Activated gamma-delta T cell (primary cell): ENCODE data around the gene PSG6.
"Not testable (repeated sequence)": the region's sequence is repeated elsewhere in the genome, so short reads cannot be mapped to it uniquely, and the experiment has no call there.

ENCODE experiments used
- DNase-seq: peaks from one replicate; lab custom pipeline; 2025; lab: John Stamatoyannopoulos, UW

Gene PSG6

DNA sequence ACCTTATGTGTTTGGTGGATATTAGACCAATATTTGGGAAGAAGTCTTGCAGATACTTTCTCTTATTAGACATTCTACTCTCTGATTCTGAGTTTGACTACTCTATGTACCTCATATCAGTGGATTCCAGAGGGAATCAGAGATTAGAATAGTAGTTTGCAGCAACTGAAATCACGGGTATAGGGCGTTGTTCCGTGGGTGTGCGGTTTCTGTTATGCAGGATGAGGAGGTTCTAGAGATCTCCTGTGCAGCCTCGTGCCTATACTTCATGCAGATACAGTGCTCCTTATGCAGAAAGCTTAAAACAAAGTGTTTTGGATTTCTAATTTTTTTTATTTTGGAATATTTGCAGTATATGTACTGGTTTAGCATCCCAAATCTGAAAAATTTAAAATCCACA is 6.0 kb downstream of the PSG6 start:
- DNase-seq = not testable (repeated sequence)

DNA sequence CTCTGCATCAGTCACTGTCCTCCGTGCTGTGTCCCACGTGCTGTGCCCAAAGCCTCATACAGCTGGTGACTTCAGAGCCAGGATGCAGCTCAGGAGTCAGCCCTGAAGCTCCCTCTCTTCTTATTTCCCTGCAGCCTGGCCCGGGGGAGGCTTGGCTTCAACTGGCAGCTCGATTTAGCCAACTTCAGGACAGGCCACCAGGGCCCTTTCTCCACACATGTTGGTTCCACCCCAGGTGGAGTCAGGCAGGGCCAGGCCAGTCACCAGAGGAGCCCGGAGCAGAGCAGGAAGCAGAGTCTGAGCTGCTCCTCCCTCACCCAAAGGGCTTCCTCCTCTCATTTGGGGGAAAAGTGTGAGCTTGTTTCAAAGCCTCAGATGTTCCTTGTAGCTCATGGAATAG is 11.5 kb downstream of the PSG6 start:
- not testable (repeated sequence) for DNase-seq

DNA sequence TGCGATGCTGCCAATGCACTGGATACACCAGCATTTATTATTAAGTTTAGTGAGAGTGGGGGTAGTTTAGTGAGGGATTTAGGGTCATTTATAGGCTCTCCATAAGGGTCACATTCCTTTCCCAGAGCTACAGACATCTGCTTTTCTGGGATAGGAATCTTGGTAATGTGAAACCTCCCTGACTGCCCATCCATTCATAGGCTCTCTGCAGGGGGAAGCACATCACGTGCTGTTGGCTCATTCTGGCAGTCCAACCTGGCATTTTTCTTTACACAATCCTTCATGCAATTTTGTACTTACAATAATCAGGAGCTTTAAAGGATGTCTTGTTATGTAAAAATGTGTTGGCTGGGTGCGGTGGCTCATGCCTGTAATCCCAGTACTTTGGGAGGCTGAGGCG is 17.1 kb downstream of the PSG6 start:
- not testable (repeated sequence) for DNase-seq

DNA sequence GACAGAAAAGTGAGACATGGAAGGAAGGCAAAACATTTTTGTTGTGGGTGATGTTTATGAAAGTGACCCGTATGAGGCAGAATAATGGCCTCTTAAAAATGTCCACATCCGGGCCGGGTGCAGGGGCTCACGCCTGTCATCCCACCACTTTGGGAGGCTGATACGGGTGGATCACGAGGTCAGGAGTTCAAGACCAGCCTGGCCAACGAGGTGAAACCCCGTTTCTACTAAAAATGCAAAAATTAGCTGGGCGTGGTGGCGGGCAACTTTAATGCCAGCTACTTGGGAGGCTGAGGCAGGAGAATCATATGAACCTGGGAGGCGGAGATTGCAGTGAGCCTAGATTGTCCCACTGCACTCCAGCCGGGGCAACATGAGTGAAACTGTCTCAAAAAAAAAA is 18.0 kb downstream of the PSG6 start:
- not testable (repeated sequence) for DNase-seq

DNA sequence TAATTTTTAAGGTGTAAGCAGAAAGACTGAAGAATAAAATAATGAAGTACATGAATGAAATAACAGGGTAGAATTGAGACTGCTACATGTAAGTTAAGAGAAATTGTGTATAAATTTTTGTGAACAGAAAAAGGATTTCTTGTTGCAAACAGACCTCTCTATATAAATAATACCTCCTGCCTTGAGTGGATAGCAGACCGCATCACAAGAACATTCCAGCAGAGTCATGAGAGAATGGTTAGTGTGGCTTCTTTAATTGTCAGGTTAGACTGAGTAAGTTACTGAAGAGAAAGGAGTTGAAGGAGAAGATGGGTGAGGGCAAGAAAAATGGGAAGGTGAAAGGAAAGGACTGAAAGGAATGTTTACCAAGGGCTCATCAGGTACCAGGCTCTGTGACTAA is 18.6 kb downstream of the PSG6 start:
- DNase-seq = not testable (repeated sequence)

DNA sequence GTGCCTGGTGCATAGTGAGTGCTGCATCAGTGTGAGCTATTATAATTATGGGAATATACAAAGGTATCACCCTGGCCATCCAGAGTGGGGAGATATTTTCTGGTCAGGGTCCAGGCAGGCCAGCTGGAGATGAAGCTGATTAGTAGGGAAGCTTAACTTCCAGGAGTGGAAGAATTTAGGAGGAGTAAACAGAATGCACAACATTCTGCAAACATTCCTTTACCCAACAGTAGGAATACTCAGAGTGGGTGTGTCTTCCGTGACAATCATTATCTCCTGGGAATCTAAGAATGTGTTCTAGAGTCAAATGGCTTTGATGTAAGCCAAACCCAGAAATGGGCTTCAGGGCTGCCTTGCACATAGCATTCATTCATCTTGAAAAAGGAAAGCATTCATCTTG is 19.0 kb downstream of the PSG6 start:
- DNase-seq = not testable (repeated sequence)

DNA sequence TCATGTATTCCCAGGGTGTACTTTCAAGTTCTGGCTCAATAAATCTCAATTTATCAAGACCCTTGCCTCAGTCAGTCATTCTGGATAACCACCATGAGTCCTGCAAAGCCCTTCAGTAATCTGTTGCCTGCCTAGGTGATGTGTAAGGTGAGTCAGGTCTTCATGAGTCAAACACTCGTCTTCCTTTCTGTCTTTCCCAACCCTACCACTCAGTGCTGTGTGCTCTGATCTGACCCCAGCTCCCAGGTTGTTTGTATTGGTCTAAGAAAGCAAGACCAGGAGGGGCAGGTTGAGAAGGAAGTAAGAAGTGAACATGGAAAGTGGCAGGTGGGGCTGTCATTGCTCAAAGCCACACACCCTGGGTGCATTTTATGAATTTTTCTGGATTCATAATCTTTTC is 20.0 kb downstream of the PSG6 start:
- DNase-seq = not testable (repeated sequence)

DNA sequence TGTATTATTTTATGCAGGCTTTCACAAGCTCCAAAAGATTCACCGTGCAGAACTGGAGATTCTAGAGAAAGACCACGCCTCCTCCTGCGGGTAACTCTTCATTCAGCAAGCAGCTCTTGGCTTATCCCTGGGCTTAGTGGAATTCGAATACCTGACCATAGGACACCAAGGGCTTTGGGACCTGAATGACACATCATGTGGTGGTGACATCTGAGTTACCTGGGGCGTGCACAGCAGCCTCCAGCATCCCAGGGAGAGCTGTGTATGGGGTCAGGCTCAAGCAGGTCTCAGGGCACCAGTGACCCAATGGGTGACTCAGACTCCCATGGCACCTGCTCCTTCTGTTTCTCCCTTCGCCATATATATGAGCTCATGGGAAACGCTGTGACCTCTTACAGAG is 27.2 kb downstream of the PSG6 start:
- DNase-seq = not testable (repeated sequence)

DNA sequence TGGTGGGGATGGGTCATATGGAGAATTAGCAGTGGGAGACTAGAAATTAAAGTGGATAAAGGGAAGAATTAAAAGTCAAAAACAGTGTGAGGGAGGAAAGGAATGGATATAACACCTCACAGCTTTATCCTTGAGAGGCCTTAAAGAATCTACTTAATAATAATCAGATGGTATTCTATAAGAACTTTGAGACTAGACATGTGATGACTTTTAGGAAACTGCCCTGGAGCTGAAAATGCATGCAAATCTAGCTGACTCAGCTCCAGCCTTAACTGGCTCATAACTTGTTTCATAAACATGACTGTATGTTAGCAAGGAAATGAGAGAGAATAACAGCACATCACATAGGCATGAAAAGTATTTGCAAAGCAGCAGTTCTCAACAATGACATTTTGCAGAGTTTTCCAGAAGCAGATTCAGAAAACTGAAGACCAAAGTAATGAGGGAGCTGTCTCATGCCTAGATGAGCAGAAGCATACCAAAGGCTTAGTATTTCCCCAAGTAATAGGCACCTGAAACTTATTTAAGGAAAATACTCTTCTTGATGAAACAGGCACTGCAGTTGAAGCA is 29.7 kb downstream of the PSG6 start:
- DNase-seq = not testable (repeated sequence)

DNA sequence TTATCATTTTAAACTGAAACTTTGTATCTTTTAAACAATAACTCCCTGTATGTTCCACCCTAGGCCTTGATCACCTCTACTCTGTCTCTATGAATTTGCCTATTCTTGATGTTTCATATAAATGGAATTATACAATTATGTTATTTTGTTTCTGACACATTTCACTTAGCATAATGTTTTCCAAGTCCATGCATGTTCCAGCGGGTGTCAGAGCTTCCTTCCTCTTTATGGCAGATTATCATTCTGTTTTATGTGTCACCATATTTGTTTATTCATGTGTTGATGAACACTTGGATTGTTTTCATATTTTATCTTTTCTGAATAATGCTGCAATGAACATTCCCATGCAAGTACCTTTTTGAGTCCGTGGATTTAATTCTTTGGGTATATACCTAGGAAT is 35.0 kb downstream of the PSG6 start:
- not testable (repeated sequence) for DNase-seq

DNA sequence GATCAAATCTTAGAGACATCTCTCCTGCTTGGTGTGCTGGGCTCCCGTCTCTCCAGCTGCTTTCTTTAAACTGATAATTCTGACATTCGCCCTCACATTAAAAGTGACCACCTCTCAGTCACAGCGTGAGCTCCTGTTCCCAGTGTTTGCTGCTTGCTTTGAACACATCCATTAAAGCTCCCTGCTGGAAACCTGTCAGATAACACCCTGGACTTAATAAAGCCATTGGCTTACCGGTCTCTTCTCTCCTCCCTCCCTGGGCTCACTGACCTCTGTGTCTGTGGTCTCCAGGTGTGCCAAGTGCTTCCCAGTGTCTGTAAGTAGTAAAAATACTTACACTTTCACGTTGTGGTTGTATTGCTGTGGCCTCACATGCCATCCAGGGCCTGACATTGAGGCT is 35.7 kb downstream of the PSG6 start:
- DNase-seq = not testable (repeated sequence)

DNA sequence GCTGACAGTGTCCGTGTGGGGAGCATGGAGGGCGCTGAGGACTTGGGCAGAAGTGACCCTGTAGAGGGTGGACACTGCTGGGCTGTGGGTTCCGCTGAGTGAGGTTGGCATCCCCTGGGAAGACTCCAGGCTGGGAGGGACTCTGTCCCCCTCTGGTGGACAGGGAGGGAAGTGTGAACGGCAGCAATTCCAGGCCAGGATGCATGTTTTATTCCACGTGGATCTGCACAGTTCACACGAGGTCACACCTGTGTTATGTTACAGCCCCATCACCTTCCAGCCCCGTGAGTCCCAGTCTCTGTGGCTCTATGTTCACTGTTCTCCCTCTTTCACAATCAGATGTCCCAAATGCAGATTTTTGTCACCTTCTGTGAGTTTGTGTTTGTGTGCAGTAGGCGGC is 36.4 kb downstream of the PSG6 start:
- DNase-seq = not testable (repeated sequence)

DNA sequence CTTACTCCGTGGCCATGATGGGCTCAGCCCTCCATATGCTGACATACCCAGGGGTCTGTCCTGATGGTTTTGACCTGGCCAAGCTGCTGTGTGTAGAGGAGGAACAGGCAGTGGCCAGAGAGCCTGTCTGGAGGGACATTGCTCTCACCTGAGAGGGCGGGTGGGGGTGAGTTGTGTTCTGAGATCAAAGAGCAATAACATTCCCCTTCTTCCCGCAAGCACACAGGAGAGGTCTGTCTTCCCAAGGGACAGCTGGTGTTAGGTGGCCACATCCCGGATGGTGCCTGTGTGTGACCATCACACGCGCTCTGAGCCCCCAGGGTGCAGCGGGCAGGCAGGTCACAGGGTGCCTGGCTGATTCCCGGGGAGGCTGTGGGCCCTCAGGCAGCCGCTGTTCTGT is 37.1 kb downstream of the PSG6 start:
- not testable (repeated sequence) for DNase-seq

DNA sequence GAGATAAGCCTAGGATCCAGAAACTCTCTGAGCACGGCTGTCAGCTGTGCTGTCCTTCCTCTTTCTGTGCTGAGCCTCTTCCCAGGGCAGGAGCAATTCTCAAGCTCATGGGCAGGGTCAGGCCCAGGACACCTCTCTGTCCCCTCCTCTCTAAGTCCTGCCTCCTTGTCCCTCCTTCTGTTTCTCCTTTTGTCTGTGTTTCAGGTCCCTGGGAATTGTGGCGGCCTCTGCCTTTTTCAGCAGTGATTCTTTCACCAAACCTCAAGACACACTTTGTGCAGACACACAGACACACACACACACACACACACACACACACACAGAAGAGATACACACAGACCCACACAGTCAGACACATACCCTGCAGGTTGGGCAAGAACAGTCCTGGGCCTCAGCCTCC is 38.1 kb downstream of the PSG6 start, which contains the start of gene PSG1:
TSS of gene PSG1 (minus strand) at position 101 of the 400 bp plus-strand sequence. CDS start 132 bp downstream, outside the sequence.
- no peak for DNase-seq

DNA sequence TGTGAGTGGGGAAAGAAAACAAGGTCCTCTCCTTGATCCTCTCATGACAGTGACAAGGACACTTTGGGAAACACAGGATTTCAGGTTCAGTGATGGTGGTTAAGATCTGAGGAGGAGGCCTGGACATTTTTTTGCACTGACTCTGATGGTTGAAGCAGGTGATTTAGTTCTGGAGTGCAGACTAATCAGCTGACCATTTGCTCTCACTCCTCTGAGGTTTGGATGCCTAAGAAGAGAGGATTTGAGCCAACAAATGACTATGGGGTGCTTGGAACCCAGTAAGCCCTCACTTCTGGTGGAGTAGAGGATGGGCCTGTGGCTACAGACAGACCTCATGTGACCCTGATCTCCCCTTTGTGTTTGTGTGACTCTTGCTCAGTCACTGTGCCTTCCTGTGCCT is 41.1 kb downstream of the PSG6 start:
- DNase-seq = not testable (repeated sequence)

DNA sequence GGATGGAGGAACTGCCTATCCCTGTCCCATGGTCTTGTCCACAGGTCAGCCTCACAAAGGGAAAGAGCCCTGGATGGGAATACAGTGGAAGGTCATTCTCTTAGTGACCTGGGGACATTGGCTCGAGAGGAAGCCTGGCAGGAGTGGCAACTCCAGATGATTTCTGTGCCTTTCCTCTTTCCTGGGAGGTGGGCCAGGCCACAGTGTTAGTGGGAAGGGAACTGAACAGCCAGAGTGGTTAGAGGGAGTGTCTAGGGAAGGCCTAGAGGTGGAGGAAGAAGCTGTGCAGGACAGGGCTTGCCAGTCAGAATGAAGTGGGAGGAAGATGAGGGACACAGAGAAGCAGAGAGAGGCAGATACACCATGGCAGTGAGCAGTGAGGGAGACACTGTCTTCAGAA is 41.8 kb downstream of the PSG6 start:
- not testable (repeated sequence) for DNase-seq

DNA sequence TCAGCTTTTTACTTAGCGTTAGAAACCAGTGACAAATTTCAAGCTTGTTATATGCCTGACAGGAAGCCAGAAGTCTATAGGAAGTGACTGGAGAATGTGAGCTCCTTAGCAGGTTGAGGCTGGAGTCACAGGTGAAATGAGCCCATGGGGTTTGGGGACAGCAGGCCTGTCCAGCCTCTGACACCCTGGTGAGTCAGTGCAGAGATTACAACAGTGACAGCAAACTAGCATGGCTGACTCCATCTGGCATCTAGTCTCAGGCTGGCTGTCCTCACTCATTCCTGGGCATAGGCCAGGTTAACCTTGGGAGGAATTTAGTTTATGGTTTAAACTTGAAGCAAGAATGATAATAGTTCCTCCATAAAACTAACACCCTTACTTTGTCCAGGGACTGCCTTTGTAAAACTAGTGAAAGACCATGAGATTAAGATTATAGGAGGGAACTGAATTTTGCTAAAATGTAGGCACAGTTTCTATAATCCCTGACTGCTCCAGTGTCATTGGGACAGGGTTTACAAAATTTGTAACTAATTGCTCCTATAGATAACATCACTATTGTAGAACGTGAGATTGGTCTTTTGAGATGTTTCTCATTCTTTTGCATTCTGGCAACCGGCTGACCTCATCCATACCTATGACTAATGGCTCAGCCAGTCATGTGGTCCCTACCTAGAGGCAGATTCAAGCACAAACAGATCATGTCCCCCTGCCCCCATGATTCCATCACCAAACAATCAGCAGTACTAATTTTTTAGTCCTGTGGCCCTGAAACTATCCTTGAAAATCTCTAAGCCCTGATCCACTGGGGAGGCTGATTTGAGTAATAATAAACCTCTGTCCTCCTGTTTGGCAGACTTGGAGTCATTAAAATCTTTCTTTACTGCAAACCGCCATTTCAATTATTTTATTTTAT is 42.5 kb downstream of the PSG6 start:
- DNase-seq = not testable (repeated sequence)

DNA sequence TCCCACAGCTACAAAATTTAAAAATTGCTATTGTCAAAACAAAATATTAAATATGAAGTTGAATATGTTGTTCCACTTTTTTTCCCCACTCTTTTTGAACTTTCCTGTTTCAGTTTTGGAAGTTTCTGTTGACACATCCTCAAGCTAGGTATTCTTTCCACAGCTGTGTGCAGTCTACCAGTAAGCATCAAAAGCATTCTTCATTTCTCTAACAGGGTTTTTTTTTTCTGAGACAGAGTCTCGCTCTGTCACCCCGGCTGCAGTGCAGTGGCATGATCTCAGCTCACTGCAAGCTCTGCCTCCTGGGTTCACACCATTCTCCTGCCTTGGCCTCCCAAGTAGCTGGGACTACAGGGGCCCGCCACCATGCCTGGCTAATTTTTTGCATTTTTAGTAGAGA is 43.6 kb downstream of the PSG6 start:
- not testable (repeated sequence) for DNase-seq

DNA sequence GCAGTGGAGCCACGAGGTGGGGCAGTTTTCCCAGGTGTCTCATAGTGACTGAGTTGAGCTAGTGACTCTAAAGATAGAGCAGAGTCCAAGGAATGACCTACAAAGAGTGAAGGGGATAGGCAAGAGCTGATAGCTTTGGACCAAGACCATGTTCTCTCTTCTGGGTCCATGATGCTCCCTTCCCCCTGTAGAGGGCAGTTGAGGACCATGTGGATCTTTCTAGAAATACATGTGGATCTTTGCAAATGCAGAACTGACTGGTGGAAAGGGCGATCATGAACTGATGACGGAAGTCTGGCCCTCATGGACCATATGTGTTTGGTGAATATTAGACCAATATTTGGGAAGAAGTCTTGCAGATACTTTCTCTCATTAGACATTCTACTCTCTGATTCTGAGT is 45.1 kb downstream of the PSG6 start:
- DNase-seq = no peak

DNA sequence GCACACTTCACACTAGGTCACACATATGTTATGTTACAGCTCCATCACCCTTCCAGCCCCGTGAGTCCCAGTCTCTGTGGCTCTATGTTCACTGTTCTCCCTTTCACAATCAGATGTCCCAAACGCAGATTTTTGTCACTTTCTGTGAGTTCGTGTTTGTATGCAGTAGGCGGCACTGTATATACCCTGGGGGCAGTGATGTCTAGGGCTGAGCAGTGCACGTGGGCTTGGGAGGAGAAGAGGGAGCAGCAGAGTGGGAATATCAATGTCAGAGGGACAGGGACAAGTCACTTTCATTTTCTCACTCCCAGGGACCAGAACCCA is 60.2 kb downstream of the PSG6 start:
- no peak for DNase-seq

DNA sequence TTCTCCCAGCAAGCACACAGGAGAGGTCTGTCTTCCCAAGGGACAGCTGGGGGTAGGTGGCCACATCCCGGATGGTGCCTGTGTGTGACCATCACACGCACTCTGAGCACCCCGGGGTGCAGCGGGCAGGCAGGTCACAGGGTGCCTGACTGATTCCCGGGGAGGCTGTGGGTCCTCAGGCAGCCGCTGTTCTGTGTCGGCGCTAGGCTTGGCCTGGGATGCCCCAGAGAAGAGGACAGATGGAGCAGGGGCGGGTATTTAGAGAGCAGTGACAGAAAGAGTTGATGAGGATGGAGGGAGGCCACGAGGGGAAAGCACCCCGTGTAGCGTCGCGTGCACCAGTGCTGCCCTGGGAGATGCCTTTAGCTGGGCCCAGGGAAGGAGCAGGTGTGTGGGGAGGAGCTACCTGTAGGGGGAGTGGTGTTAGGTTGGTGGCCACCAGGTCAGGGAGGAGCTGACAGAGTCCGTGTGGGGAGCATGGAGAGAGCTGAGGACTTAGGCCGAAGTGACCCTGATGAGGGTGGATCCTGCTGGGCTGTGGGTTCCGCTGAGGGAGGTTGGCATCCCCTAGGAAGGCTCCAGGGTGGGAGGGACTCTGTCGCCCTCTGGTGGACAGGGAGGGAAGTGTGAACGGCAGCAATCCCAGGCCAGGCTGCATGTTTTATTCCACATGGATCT is 60.7 kb downstream of the PSG6 start:
- not testable (repeated sequence) for DNase-seq

DNA sequence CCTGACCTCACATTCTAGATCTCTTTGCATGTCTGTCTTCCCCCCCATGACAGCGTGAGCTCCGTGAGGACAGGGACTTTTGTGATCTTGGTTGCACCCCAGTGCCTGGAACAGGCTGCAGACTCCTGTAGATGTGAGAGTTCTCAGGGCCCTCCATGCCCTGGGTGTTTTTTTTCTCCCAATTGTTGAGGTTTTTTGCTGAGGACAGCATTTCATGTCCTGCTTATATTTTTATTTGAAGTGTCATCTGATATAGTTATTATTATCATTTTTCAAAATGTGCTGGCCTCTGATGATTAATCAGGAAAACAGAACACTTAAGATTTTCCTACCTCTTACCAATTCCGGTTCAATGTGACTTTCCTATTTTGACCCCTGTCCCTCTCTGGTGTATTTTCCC is 62.9 kb downstream of the PSG6 start:
- DNase-seq = not testable (repeated sequence)

DNA sequence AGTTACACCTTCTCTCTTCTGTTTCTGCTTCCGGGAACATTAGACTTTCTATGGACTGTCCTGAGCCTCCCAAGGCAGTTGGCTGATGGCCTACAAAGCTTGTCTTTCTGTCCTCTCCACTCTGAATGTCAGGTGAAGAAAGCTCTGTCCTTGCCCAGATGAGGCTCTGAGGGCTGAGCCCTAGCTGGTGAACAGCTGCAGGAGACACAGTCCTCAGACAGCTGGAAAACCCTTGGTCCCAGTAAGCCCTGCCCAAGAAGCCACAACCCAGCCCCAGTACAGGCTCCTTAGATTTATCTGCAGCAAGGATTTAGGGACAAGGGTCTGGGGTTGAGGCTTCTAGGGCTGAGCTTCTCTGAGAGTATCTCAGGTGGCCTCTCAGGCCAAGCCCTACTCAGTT is 64.5 kb downstream of the PSG6 start:
- not testable (repeated sequence) for DNase-seq
